ENCODE results near the gene ATP6V1F.

Gene ATP6V1F

GRCh38 chr7:128826512-128826911 lies 36.1 kb upstream of the ATP6V1F start:
- H3K4me3 ChIP-seq (ENCODE audit: low read depth, low read length): no peak overlapping the region
- H3K4me1 ChIP-seq: peaks cover 13% of the 10 kb centered on the region
- H3K9me3 ChIP-seq: no peaks in the 10 kb centered on the region
- H3K27me3 ChIP-seq: no peaks in the 10 kb centered on the region
- no peak for DNase-seq
- peaks cover 2% of the 10 kb centered on the region; the same call in 1 of the 2 replicates for H3K36me3 ChIP-seq
- no peak for TF ChIP-seq CTCF (IDR thresholded peaks at IDR 0.05; ENCODE audit: low read depth, low read length)

GRCh38 chr7:128826916-128827247 lies 35.8 kb upstream of the ATP6V1F start:
- Histone ChIP-seq H3K4me1 (peaks cover 13% of the 10 kb centered on the region), H3K36me3 (no peaks in the 10 kb centered on the region), H3K9me3 (no peaks in the 10 kb centered on the region), H3K27me3 (no peaks in the 10 kb centered on the region), H3K4me3 (ENCODE audit: low read depth, low read length) (no peak overlapping the region)
- TF ChIP-seq CTCF (IDR thresholded peaks at IDR 0.05; ENCODE audit: low read depth, low read length): no peak
- no peak for DNase-seq

GRCh38 chr7:128827248-128827958 lies 35.3 kb upstream of the ATP6V1F start:
- Histone ChIP-seq H3K27me3 (no peaks in the 10 kb centered on the region), H3K4me3 (ENCODE audit: low read depth, low read length) (no peak overlapping the region), H3K36me3 (no peaks in the 10 kb centered on the region), H3K9me3 (no peaks in the 10 kb centered on the region), H3K4me1 (peaks cover 13% of the 10 kb centered on the region)
- peak; percentile 56 for DNase-seq
- no peak for TF ChIP-seq CTCF (IDR thresholded peaks at IDR 0.05; ENCODE audit: low read depth, low read length)

- TF ChIP-seq CTCF (IDR thresholded peaks at IDR 0.05; ENCODE audit: low read depth, low read length): no peak
- no peak for DNase-seq
- Histone ChIP-seq H3K4me3 (ENCODE audit: low read depth, low read length) (no peak overlapping the region), H3K36me3 (no peaks in the 10 kb centered on the region), H3K4me1 (peaks cover 19% of the 10 kb centered on the region), H3K9me3 (no peaks in the 10 kb centered on the region), H3K27me3 (no peaks in the 10 kb centered on the region)
These were observed 34.5 kb upstream of the ATP6V1F start for GRCh38 chr7:128827971-128828711.

- peak overlapping the region; percentile 88 for H3K4me3 ChIP-seq (ENCODE audit: low read depth, low read length)
These were observed 33.1 kb upstream of the ATP6V1F start for GRCh38 chr7:128829391-128830166.

More at GRCh38 chr7:128829391-128830166, 33.1 kb upstream of the ATP6V1F start:
- H3K4me1 ChIP-seq: peaks cover 23% of the 10 kb centered on the region
- no peak for TF ChIP-seq CTCF (IDR thresholded peaks at IDR 0.05; ENCODE audit: low read depth, low read length)
- H3K36me3 ChIP-seq: no peaks in the 10 kb centered on the region
- DNase-seq: no peak
- no peaks in the 10 kb centered on the region for H3K9me3 ChIP-seq
- H3K27me3 ChIP-seq: no peaks in the 10 kb centered on the region
